Activated CD4-positive, alpha-beta memory T cell treated with anti-CD3 and anti-CD28 coated beads, Interleukin-2, amount 10 ng/mL, durations not matched to agents 7 days and 5 days (primary cell): ENCODE data around the gene CELF4. TPM values are rescaled to one million over a fixed set of nuclear protein-coding genes. Genes with fewer than 3 reads are reported as not detected.

Source experiments
- CTCF ChIA-PET: fragments of 350-600 bp; sonication (Branson Sonifier 250); formaldehyde crosslinking; loops from one replicate; lab custom pipeline; 2021; ENCODE audit warnings: antibody characterized with exemption, inconsistent platforms; lab: Charles Lee
- POLR2A ChIA-PET: fragments of 350-600 bp; sonication (Branson Sonifier 250); formaldehyde crosslinking; loops from one replicate; lab custom pipeline; 2021; ENCODE audit warnings: antibody characterized with exemption; lab: Charles Lee
- DNase-seq: peaks from one replicate; pipeline ENCODE4 v3.0.0-alpha.2; 2020
- H3K27ac Mint-ChIP-seq: one replicate; pipeline ENCODE4 v1.8.0; 2021; ENCODE audit warnings: mild to moderate bottlenecking, mixed read lengths
- H3K27me3 Mint-ChIP-seq: one replicate; pipeline ENCODE4 v1.8.0; 2021; ENCODE audit warnings: mixed read lengths
- H3K36me3 Mint-ChIP-seq: one replicate; pipeline ENCODE4 v1.8.0; 2021; ENCODE audit warnings: low read depth, mixed read lengths
- H3K4me1 Mint-ChIP-seq: one replicate; pipeline ENCODE4 v1.8.0; 2021; ENCODE audit warnings: mixed read lengths
- H3K4me3 Mint-ChIP-seq: one replicate; pipeline ENCODE4 v1.8.0; 2021; ENCODE audit warnings: mild to moderate bottlenecking, mixed read lengths
- H3K9me3 Mint-ChIP-seq: one replicate; pipeline ENCODE4 v1.8.0; 2021; ENCODE audit warnings: mixed read lengths
- total RNA-seq, 2 experiments: library from RNA; stranded (reverse); gene quantifications; one replicate each; pipeline ENCODE4 v1.2.3, GENCODE V29; 2021

Gene CELF4
- total RNA-seq, 2 experiments from 2014 or later: not detected

DNA sequence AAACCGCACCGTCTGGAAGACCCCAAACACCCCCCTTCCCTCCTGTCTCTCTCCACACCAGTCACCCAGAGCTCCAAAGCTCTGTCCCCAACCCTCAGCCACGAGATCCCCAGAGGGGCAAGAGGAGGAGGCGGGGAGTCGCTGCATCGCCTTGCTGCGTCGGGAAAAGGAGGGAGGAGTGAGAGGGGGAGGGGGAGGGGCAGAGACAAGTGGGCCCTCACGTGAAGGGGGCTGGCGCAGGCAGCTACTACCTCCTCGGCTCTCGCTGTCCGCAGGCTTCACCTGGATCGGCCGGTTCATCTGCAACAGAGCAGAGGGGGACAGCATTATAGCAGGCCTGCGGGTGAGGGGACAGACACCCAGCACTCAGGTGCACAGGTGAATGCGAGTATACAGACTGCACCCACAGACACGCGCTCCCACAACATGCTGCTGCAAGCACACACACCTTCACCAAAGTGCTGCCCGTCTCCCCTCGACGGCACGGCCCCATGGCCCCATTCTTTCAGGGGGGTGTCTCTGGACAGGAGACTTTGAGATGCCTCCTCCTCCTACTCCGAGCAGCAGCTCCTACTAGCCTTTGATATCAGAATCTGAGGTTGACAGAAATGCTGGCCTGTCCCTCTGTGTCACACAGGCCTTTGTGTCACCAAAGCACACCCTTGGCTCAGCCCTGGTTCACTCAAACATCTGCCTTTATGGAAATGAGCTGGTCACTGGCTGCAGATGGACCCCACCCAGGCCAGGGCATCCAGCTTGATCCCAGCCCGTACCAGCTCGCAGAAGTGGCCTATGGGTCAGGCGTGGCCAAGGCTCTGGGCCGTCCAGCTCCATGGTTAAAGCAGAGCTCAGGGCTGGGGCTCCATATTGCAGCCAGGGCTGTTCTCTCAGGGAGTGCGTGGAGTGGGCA is 243.8 kb downstream of the CELF4 start:
- Mint-ChIP-seq H3K4me3 (no peak overlapping the region), H3K9me3 (no peaks in the 10 kb centered on the region), H3K36me3 (no peaks in the 10 kb centered on the region), H3K27me3 (no peaks in the 10 kb centered on the region), H3K4me1 (no peaks in the 10 kb centered on the region), H3K27ac (no peak overlapping the region)
- DNase-seq: no peak
- CTCF ChIA-PET: no interaction called here
- POLR2A ChIA-PET: no interaction called here

DNA sequence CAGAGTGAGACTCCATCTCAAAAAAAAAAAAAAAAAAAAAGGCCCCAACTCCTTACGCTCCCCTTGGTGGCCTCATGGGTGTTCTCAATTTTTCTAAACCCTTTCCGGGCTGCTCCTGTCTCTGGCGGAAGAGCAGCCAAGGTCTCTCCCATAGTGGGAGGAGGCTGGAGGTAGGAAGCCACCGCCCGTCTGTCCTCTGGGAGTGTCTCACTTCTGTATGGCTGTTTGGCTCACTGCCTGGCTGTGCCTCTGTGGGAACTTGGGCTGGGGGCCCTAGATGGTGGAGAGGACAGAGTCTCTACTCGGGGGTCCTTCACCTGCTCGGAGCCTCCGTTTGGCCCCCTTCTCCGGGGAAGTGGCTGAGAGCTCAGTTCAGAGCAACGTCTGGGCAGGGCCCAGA is 245.3 kb downstream of the CELF4 start:
- CTCF ChIA-PET: interaction anchor here (0.7 kb wide), 1 partner anchor 1140 kb away, joined by 3 read pairs; no protein-coding TSS in a partner anchor
- no peaks in the 10 kb centered on the region for H3K27me3 Mint-ChIP-seq
- H3K36me3 Mint-ChIP-seq: no peaks in the 10 kb centered on the region

DNA sequence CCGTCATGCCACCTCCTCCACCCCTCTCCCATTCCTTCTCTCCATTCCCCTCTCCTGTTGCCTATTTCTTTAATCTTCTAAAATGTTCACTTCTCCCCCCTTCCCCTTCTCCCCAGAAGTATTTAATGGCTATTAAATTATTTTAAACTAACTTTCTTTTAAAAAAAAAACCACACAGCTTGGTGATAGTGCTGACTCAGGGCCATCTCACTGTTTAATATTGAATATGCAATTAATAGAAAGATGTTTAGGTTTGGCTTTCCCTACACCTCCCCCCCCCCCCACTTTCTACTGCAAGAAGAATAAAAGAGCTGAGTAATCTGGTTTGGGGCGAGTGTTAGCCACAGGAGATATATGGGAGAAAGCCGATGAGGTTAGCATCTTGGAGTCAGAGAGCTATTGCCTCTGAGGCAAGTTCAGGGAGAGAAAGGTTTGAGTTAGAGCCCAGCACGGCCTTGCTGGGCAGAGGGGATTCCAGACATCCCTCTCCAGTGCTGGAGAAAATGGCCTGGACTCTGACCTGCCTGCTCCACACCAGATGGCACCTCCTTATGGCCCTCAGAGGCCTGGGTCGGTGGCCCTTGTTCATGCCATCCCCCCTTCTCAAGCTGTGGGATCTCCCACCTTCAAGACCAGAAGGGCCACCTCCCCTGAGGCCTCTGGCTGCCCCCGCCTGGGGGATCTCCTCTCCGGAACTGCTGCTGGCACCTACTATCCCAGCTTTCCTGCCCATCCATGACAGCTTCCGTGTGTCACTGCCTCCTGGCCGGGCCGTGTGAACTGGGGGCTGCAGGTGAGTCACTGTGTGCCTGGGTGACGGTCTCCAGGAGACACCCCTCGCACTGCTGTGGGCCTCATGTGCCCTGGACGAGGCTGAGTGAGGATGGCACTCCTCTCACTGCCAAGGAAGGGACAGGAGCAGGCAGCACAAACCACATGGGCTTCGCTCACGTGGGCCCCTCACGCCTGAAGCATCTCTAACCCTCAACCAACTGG is 246.9 kb downstream of the CELF4 start:
- Mint-ChIP-seq H3K4me1 (no peaks in the 10 kb centered on the region), H3K9me3 (no peaks in the 10 kb centered on the region), H3K27ac (no peak overlapping the region), H3K27me3 (no peaks in the 10 kb centered on the region), H3K4me3 (no peak overlapping the region), H3K36me3 (no peaks in the 10 kb centered on the region)
- CTCF ChIA-PET: no interaction called here
- POLR2A ChIA-PET: no interaction called here
- no peak for DNase-seq

More for the DNA sequence above, 245.3 kb downstream of the CELF4 start:
- Mint-ChIP-seq H3K4me1 (no peaks in the 10 kb centered on the region), H3K9me3 (no peaks in the 10 kb centered on the region), H3K27ac (no peak overlapping the region), H3K4me3 (no peak overlapping the region)
- POLR2A ChIA-PET: no interaction called here
- DNase-seq: no peak

DNA sequence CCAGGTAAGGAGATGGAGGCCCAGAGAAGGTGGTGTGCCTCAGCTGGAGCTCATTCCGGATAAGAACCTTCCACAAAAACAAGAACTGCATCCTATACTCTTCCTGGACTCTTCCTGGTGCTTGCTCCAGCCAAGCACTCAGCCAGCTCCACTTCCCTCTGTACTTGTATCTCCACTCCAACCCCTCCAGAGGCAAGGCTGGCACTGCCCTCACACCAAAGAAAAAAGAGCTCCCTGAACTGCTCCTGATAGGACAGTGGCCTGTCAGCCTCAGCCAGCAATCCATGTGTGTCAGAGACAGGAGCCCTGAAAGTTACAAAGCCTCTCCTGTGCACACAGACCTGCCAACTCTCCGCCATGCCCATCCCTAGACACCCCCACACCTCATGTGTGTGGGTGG is 248.1 kb downstream of the CELF4 start:
- Mint-ChIP-seq H3K4me1 (no peaks in the 10 kb centered on the region), H3K27ac (no peak overlapping the region), H3K9me3 (no peaks in the 10 kb centered on the region), H3K27me3 (no peaks in the 10 kb centered on the region), H3K4me3 (no peak overlapping the region), H3K36me3 (no peaks in the 10 kb centered on the region)
- CTCF ChIA-PET: no interaction called here
- POLR2A ChIA-PET: no interaction called here
- no peak for DNase-seq

- no peaks in the 10 kb centered on the region for H3K9me3 Mint-ChIP-seq
- no peaks in the 10 kb centered on the region for H3K27me3 Mint-ChIP-seq
- no peaks in the 10 kb centered on the region for H3K4me1 Mint-ChIP-seq
- no peak overlapping the region for H3K27ac Mint-ChIP-seq
- ChIA-PET CTCF (no interaction called here), POLR2A (no interaction called here)
- no peaks in the 10 kb centered on the region for H3K36me3 Mint-ChIP-seq
- H3K4me3 Mint-ChIP-seq: no peak overlapping the region
- no peak for DNase-seq
These were observed 249.1 kb downstream of the CELF4 start for GRCh38 chr18:37316468-37316867.

- CTCF ChIA-PET: no interaction called here
- no peaks in the 10 kb centered on the region for H3K9me3 Mint-ChIP-seq
- H3K27me3 Mint-ChIP-seq: no peaks in the 10 kb centered on the region
- POLR2A ChIA-PET: no interaction called here
- H3K27ac Mint-ChIP-seq: no peak overlapping the region
- no peaks in the 10 kb centered on the region for H3K4me1 Mint-ChIP-seq
- no peaks in the 10 kb centered on the region for H3K36me3 Mint-ChIP-seq
- H3K4me3 Mint-ChIP-seq: no peak overlapping the region
- no peak for DNase-seq
These were observed 249.7 kb downstream of the CELF4 start for GRCh38 chr18:37315935-37316334.

DNA sequence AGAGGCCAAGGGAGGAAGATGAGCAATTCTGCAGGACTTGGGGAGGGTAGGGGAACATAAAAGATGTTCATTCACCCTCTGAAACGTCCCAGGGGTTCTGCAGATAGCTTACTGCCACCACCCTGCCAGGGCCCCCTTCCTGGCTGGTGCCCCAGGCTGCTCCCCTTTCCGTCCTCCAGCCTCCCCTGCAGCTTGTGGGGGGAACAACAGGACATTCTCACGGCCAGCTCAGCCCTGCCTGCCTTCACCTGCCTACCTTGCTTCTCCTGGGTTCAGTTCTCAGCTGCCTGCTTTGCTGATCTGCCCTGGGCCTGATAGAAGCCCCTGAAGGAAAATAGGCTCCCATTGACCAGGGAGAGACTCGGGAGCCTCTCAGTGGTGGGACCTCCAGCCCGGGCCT is 251.1 kb downstream of the CELF4 start:
- Mint-ChIP-seq H3K9me3 (no peaks in the 10 kb centered on the region), H3K27ac (no peak overlapping the region), H3K36me3 (no peaks in the 10 kb centered on the region), H3K27me3 (no peaks in the 10 kb centered on the region), H3K4me1 (no peaks in the 10 kb centered on the region), H3K4me3 (no peak overlapping the region)
- ChIA-PET POLR2A (no interaction called here), CTCF (no interaction called here)
- no peak for DNase-seq

- Mint-ChIP-seq H3K4me3 (no peak overlapping the region), H3K27me3 (no peaks in the 10 kb centered on the region), H3K27ac (no peak overlapping the region), H3K4me1 (no peaks in the 10 kb centered on the region), H3K9me3 (no peaks in the 10 kb centered on the region), H3K36me3 (no peaks in the 10 kb centered on the region)
- POLR2A ChIA-PET: no interaction called here
- CTCF ChIA-PET: no interaction called here
- DNase-seq: no peak
These were observed 252.0 kb downstream of the CELF4 start for GRCh38 chr18:37313624-37314023.

DNA sequence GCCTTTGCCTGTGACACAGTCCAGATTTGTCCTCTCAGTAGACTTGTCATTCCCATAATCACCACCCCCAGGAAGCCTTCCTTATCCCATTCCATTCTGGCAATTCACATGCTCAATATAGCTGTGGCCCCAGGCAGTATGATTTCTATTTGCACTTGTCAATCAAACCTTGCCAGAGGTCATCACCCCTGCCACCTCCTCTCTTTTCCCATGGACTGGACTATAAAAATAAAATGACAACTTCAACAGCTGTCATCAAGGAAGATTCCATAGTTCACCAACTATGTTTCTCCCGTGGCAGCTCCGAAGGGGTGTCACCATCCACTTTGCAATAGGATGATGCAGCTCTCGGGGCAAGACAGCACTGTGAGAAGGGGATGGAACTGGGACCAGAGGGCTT is 255.7 kb downstream of the CELF4 start:
- H3K27me3 Mint-ChIP-seq: no peaks in the 10 kb centered on the region
- no peak for DNase-seq
- no peaks in the 10 kb centered on the region for H3K36me3 Mint-ChIP-seq
- H3K27ac Mint-ChIP-seq: no peak overlapping the region
- CTCF ChIA-PET: no interaction called here
- H3K4me3 Mint-ChIP-seq: no peak overlapping the region
- no peaks in the 10 kb centered on the region for H3K4me1 Mint-ChIP-seq
- POLR2A ChIA-PET: no interaction called here
- no peaks in the 10 kb centered on the region for H3K9me3 Mint-ChIP-seq

- Mint-ChIP-seq H3K9me3 (no peaks in the 10 kb centered on the region), H3K4me1 (no peaks in the 10 kb centered on the region), H3K27me3 (no peaks in the 10 kb centered on the region), H3K27ac (no peak overlapping the region), H3K36me3 (no peaks in the 10 kb centered on the region), H3K4me3 (no peak overlapping the region)
- ChIA-PET CTCF (no interaction called here), POLR2A (no interaction called here)
- no peak for DNase-seq
These were observed 256.5 kb downstream of the CELF4 start for GRCh38 chr18:37309059-37309458.

GRCh38 chr18:37307181-37307580 is 258.4 kb downstream of the CELF4 start:
- DNase-seq: no peak
- H3K27me3 Mint-ChIP-seq: no peaks in the 10 kb centered on the region
- POLR2A ChIA-PET: no interaction called here
- H3K27ac Mint-ChIP-seq: no peak overlapping the region
- no peaks in the 10 kb centered on the region for H3K36me3 Mint-ChIP-seq
- H3K4me3 Mint-ChIP-seq: no peak overlapping the region
- H3K9me3 Mint-ChIP-seq: no peaks in the 10 kb centered on the region
- no peaks in the 10 kb centered on the region for H3K4me1 Mint-ChIP-seq
- CTCF ChIA-PET: no interaction called here

- Mint-ChIP-seq H3K4me3 (no peak overlapping the region), H3K36me3 (no peaks in the 10 kb centered on the region), H3K27ac (no peak overlapping the region), H3K27me3 (no peaks in the 10 kb centered on the region), H3K9me3 (no peaks in the 10 kb centered on the region), H3K4me1 (no peaks in the 10 kb centered on the region)
- CTCF ChIA-PET: no interaction called here
- DNase-seq: no peak
- POLR2A ChIA-PET: no interaction called here
These were observed 259.2 kb downstream of the CELF4 start for GRCh38 chr18:37306432-37306831.

- ChIA-PET CTCF (no interaction called here), POLR2A (no interaction called here)
- Mint-ChIP-seq H3K9me3 (no peaks in the 10 kb centered on the region), H3K4me1 (no peaks in the 10 kb centered on the region), H3K27ac (no peak overlapping the region), H3K36me3 (no peaks in the 10 kb centered on the region), H3K4me3 (no peak overlapping the region), H3K27me3 (no peaks in the 10 kb centered on the region)
- no peak for DNase-seq
These were observed 260.5 kb downstream of the CELF4 start for GRCh38 chr18:37305066-37305465.
